ENCODE results near the gene GRIK5.

GRIK5 gene

GRCh38 chr19:42069619-42070351 is at the start of gene GRIK5:
TSS of gene GRIK5 (minus strand) at chr19:42070206. CDS start at chr19:42065770, 4,436 bp downstream.
- Histone ChIP-seq H3K36me3 (ENCODE audit: control insufficient read depth, insufficient read depth, low read length, severe bottlenecking) (no peaks in the 10 kb centered on the region), H3K4me1 (ENCODE audit: control insufficient read depth, insufficient read depth, low read length) (peaks cover 1% of the 10 kb centered on the region), H3K4me3 (ENCODE audit: low read length) (no peak within 1 kb of the TSS), H3K9me3 (ENCODE audit: control insufficient read depth, low read length) (no peaks in the 10 kb centered on the region), H3K9ac (ENCODE audit: low read length) (no peak within 1 kb of the TSS), H3K27me3 (replicated peaks; ENCODE audit: control insufficient read depth, insufficient read depth, low read length) (peaks cover 46% of the 10 kb centered on the region)
- peak; percentile 7 for DNase-seq (ENCODE audit: low read depth)

GRCh38 chr19:42117076-42117475 is 47.1 kb upstream of the GRIK5 start:
- Histone ChIP-seq H3K4me3 (ENCODE audit: low read length) (no peak overlapping the region), H3K4me1 (ENCODE audit: control insufficient read depth, insufficient read depth, low read length) (peaks cover 37% of the 10 kb centered on the region), H3K36me3 (ENCODE audit: control insufficient read depth, insufficient read depth, low read length, severe bottlenecking) (no peaks in the 10 kb centered on the region), H3K27me3 (replicated peaks; ENCODE audit: control insufficient read depth, insufficient read depth, low read length) (no peaks in the 10 kb centered on the region), H3K9me3 (ENCODE audit: control insufficient read depth, low read length) (no peaks in the 10 kb centered on the region), H3K9ac (ENCODE audit: low read length) (no peak overlapping the region)
- DNase-seq (ENCODE audit: low read depth), result no peak

- H3K9me3 ChIP-seq (ENCODE audit: control insufficient read depth, low read length), result no peaks in the 10 kb centered on the region
- no peak for DNase-seq (ENCODE audit: low read depth)
- no peak overlapping the region for H3K9ac ChIP-seq (ENCODE audit: low read length)
- H3K4me3 ChIP-seq (ENCODE audit: low read length), result no peak overlapping the region
- peaks cover 38% of the 10 kb centered on the region for H3K4me1 ChIP-seq (ENCODE audit: control insufficient read depth, insufficient read depth, low read length)
- no peaks in the 10 kb centered on the region for H3K27me3 ChIP-seq (replicated peaks; ENCODE audit: control insufficient read depth, insufficient read depth, low read length)
- H3K36me3 ChIP-seq (ENCODE audit: control insufficient read depth, insufficient read depth, low read length, severe bottlenecking), result no peaks in the 10 kb centered on the region
Measured at GRCh38 chr19:42116308-42117075, 46.5 kb upstream of the GRIK5 start.

GRCh38 chr19:42115705-42116104 is 45.7 kb upstream of the GRIK5 start:
- Histone ChIP-seq H3K4me1 (ENCODE audit: control insufficient read depth, insufficient read depth, low read length) (peaks cover 34% of the 10 kb centered on the region), H3K27me3 (replicated peaks; ENCODE audit: control insufficient read depth, insufficient read depth, low read length) (no peaks in the 10 kb centered on the region), H3K9me3 (ENCODE audit: control insufficient read depth, low read length) (no peaks in the 10 kb centered on the region), H3K4me3 (ENCODE audit: low read length) (no peak overlapping the region), H3K36me3 (ENCODE audit: control insufficient read depth, insufficient read depth, low read length, severe bottlenecking) (no peaks in the 10 kb centered on the region), H3K9ac (ENCODE audit: low read length) (no peak overlapping the region)
- DNase-seq (ENCODE audit: low read depth), result no peak

- Histone ChIP-seq H3K4me3 (ENCODE audit: low read length) (no peak overlapping the region), H3K36me3 (ENCODE audit: control insufficient read depth, insufficient read depth, low read length, severe bottlenecking) (no peaks in the 10 kb centered on the region), H3K27me3 (replicated peaks; ENCODE audit: control insufficient read depth, insufficient read depth, low read length) (no peaks in the 10 kb centered on the region), H3K9me3 (ENCODE audit: control insufficient read depth, low read length) (no peaks in the 10 kb centered on the region), H3K9ac (ENCODE audit: low read length) (no peak overlapping the region), H3K4me1 (ENCODE audit: control insufficient read depth, insufficient read depth, low read length) (peaks cover 34% of the 10 kb centered on the region)
- DNase-seq (ENCODE audit: low read depth), result no peak
Measured at GRCh38 chr19:42115219-42115618, 45.2 kb upstream of the GRIK5 start.

GRCh38 chr19:42114412-42114811 is 44.4 kb upstream of the GRIK5 start:
- Histone ChIP-seq H3K9ac (ENCODE audit: low read length) (peak overlapping the region; percentile 44), H3K4me3 (ENCODE audit: low read length) (peak overlapping the region; percentile 3), H3K4me1 (ENCODE audit: control insufficient read depth, insufficient read depth, low read length) (peaks cover 34% of the 10 kb centered on the region), H3K9me3 (ENCODE audit: control insufficient read depth, low read length) (no peaks in the 10 kb centered on the region), H3K27me3 (replicated peaks; ENCODE audit: control insufficient read depth, insufficient read depth, low read length) (no peaks in the 10 kb centered on the region), H3K36me3 (ENCODE audit: control insufficient read depth, insufficient read depth, low read length, severe bottlenecking) (no peaks in the 10 kb centered on the region)
- DNase-seq (ENCODE audit: low read depth), result no peak

GRCh38 chr19:42113641-42114348 is 43.8 kb upstream of the GRIK5 start:
- DNase-seq (ENCODE audit: low read depth), result peak; percentile 91
- Histone ChIP-seq H3K9ac (ENCODE audit: low read length) (peak overlapping the region; percentile 70), H3K4me1 (ENCODE audit: control insufficient read depth, insufficient read depth, low read length) (peaks cover 36% of the 10 kb centered on the region), H3K27me3 (replicated peaks; ENCODE audit: control insufficient read depth, insufficient read depth, low read length) (no peaks in the 10 kb centered on the region), H3K9me3 (ENCODE audit: control insufficient read depth, low read length) (no peaks in the 10 kb centered on the region), H3K36me3 (ENCODE audit: control insufficient read depth, insufficient read depth, low read length, severe bottlenecking) (no peaks in the 10 kb centered on the region), H3K4me3 (ENCODE audit: low read length) (peak overlapping the region; percentile 3)

GRCh38 chr19:42111811-42112210 is 41.8 kb upstream of the GRIK5 start:
- H3K9ac ChIP-seq (ENCODE audit: low read length), result no peak overlapping the region
- H3K27me3 ChIP-seq (replicated peaks; ENCODE audit: control insufficient read depth, insufficient read depth, low read length), result no peaks in the 10 kb centered on the region
- H3K36me3 ChIP-seq (ENCODE audit: control insufficient read depth, insufficient read depth, low read length, severe bottlenecking), result no peaks in the 10 kb centered on the region
- H3K4me3 ChIP-seq (ENCODE audit: low read length), result no peak overlapping the region
- DNase-seq (ENCODE audit: low read depth), result no peak
- H3K9me3 ChIP-seq (ENCODE audit: control insufficient read depth, low read length), result no peaks in the 10 kb centered on the region
- peaks cover 39% of the 10 kb centered on the region for H3K4me1 ChIP-seq (ENCODE audit: control insufficient read depth, insufficient read depth, low read length)

- H3K36me3 ChIP-seq (ENCODE audit: control insufficient read depth, insufficient read depth, low read length, severe bottlenecking), result no peaks in the 10 kb centered on the region
- H3K9me3 ChIP-seq (ENCODE audit: control insufficient read depth, low read length), result no peaks in the 10 kb centered on the region
- no peak for DNase-seq (ENCODE audit: low read depth)
- no peak overlapping the region for H3K9ac ChIP-seq (ENCODE audit: low read length)
- H3K4me3 ChIP-seq (ENCODE audit: low read length), result no peak overlapping the region
- peaks cover 39% of the 10 kb centered on the region for H3K4me1 ChIP-seq (ENCODE audit: control insufficient read depth, insufficient read depth, low read length)
- H3K27me3 ChIP-seq (replicated peaks; ENCODE audit: control insufficient read depth, insufficient read depth, low read length), result no peaks in the 10 kb centered on the region
Measured at GRCh38 chr19:42111384-42111783, 41.4 kb upstream of the GRIK5 start.

- H3K4me1 ChIP-seq (ENCODE audit: control insufficient read depth, insufficient read depth, low read length), result peaks cover 39% of the 10 kb centered on the region
- no peak for DNase-seq (ENCODE audit: low read depth)
- no peaks in the 10 kb centered on the region for H3K9me3 ChIP-seq (ENCODE audit: control insufficient read depth, low read length)
- H3K36me3 ChIP-seq (ENCODE audit: control insufficient read depth, insufficient read depth, low read length, severe bottlenecking), result no peaks in the 10 kb centered on the region
- no peaks in the 10 kb centered on the region for H3K27me3 ChIP-seq (replicated peaks; ENCODE audit: control insufficient read depth, insufficient read depth, low read length)
- H3K9ac ChIP-seq (ENCODE audit: low read length), result no peak overlapping the region
- H3K4me3 ChIP-seq (ENCODE audit: low read length), result no peak overlapping the region
Measured at GRCh38 chr19:42110658-42111057, 40.7 kb upstream of the GRIK5 start.

GRCh38 chr19:42109896-42110295 is 39.9 kb upstream of the GRIK5 start:
- no peak overlapping the region for H3K9ac ChIP-seq (ENCODE audit: low read length)
- DNase-seq (ENCODE audit: low read depth), result no peak
- H3K4me3 ChIP-seq (ENCODE audit: low read length), result no peak overlapping the region
- H3K9me3 ChIP-seq (ENCODE audit: control insufficient read depth, low read length), result no peaks in the 10 kb centered on the region
- H3K27me3 ChIP-seq (replicated peaks; ENCODE audit: control insufficient read depth, insufficient read depth, low read length), result no peaks in the 10 kb centered on the region
- no peaks in the 10 kb centered on the region for H3K36me3 ChIP-seq (ENCODE audit: control insufficient read depth, insufficient read depth, low read length, severe bottlenecking)
- H3K4me1 ChIP-seq (ENCODE audit: control insufficient read depth, insufficient read depth, low read length), result peaks cover 39% of the 10 kb centered on the region

All from adipocyte (in vitro differentiated cells).